DND-41 (cell line): Measurements from ENCODE around the gene MEOX1.

Source experiments
- CTCF ChIP-seq: IDR thresholded peaks from 2 replicates; pipeline ENCODE4 v1.5.1; 2012; ENCODE audit warnings: borderline replicate concordance, low read length, moderate library complexity, mild to moderate bottlenecking; ENCODE audit not compliant: poor library complexity, severe bottlenecking; ENCODE audit errors: extremely low read depth
- EZH2 ChIP-seq: IDR thresholded peaks from 3 replicates; pipeline ENCODE4 v1.6.1; 2012; ENCODE audit warnings: borderline replicate concordance, low read depth, mild to moderate bottlenecking, moderate library complexity, low read length, inconsistent platforms; ENCODE audit not compliant: severe bottlenecking

GRCh38 chr17:43598357-43599045, 63.2 kb downstream of the MEOX1 start:
- TF ChIP-seq CTCF (no peak), EZH2 (no peak)
